DOHH2 (cell line): ENCODE data around the gene RABGAP1.

ENCODE experiments used
- H3F3A ChIP-seq: fragments of 200-600 bp; sonication (generic), shearing (Covaris generic); 2 replicates; pipeline ENCODE4 v1.6.0; 2016; ENCODE audit warnings: antibody characterized with exemption, mild to moderate bottlenecking; ENCODE audit not compliant: control insufficient read depth, insufficient read depth
- H3K27ac ChIP-seq: fragments of 200-600 bp; sonication (generic); 2 replicates; pipeline ENCODE4 v1.5.1; 2014; ENCODE audit warnings: low read depth, mild to moderate bottlenecking, low read length, moderate library complexity
- H3K27me3 ChIP-seq: fragments of 200-600 bp; sonication (generic); 2 replicates; pipeline ENCODE4 v1.6.1; 2014; ENCODE audit warnings: mild to moderate bottlenecking, low read length, mixed read lengths; ENCODE audit not compliant: control insufficient read depth
- H3K36me3 ChIP-seq: fragments of 200-600 bp; sonication (generic); 2 replicates; pipeline ENCODE4 v1.6.1; 2014; ENCODE audit warnings: mild to moderate bottlenecking, low read length, moderate library complexity, mixed read lengths; ENCODE audit not compliant: control insufficient read depth
- H3K4me1 ChIP-seq: fragments of 200-600 bp; sonication (generic); 2 replicates; pipeline ENCODE4 v1.6.1; 2014; ENCODE audit warnings: mild to moderate bottlenecking, low read length, mixed read lengths; ENCODE audit not compliant: control insufficient read depth
- H3K4me2 ChIP-seq: fragments of 200-600 bp; sonication (generic); 2 replicates; pipeline ENCODE4 v1.6.0; 2014; ENCODE audit warnings: mild to moderate bottlenecking, low read length, moderate library complexity
- H3K4me3 ChIP-seq: fragments of 200-600 bp; sonication (generic); 2 replicates; pipeline ENCODE4 v1.5.1; 2014; ENCODE audit warnings: mild to moderate bottlenecking, low read length, mixed read lengths
- H3K79me2 ChIP-seq: fragments of 200-600 bp; sonication (generic); 2 replicates; pipeline ENCODE4 v1.6.1; 2014; ENCODE audit warnings: mild to moderate bottlenecking, low read length, mixed read lengths; ENCODE audit not compliant: control insufficient read depth
- H3K9me2 ChIP-seq: fragments of 200-600 bp; sonication (generic); replicated peaks from 2 replicates; pipeline ENCODE4 v1.6.1; 2014; ENCODE audit warnings: mild to moderate bottlenecking, low read length, mixed read lengths; ENCODE audit not compliant: control insufficient read depth
- H3K9me3 ChIP-seq: fragments of 200-600 bp; sonication (generic); 2 replicates; pipeline ENCODE4 v1.6.1; 2014; ENCODE audit warnings: antibody characterized with exemption, low read length, mixed read lengths; ENCODE audit not compliant: control insufficient read depth, insufficient read depth
- H4K20me1 ChIP-seq: fragments of 200-600 bp; sonication (generic); 2 replicates; pipeline ENCODE4 v1.6.0; 2014; ENCODE audit warnings: low read depth, mild to moderate bottlenecking, antibody characterized with exemption, low read length, moderate library complexity; ENCODE audit not compliant: control insufficient read depth, insufficient read depth
- CTCF ChIP-seq: fragments of 200-600 bp; sonication (generic); IDR thresholded peaks from one replicate; pipeline ENCODE4 v1.5.1; 2014; ENCODE audit warnings: antibody characterized with exemption, mild to moderate bottlenecking, low read depth, low read length; ENCODE audit not compliant: poor library complexity, severe bottlenecking
- EZH2phosphoT487 ChIP-seq: fragments of 200-600 bp; sonication (generic); IDR thresholded peaks from 2 replicates; pipeline ENCODE4 v1.6.1; 2017; ENCODE audit warnings: borderline replicate concordance, mild to moderate bottlenecking, antibody characterized with exemption, low read length, moderate library complexity, mixed read lengths

Gene RABGAP1

GRCh38 chr9:123131993-123132392 lies 191.2 kb downstream of the RABGAP1 start:
- peaks cover 95% of the 10 kb centered on the region for H3K36me3 ChIP-seq
- H4K20me1 ChIP-seq, result no peaks in the 10 kb centered on the region
- H3F3A ChIP-seq, result peaks cover 2% of the 10 kb centered on the region
- no peaks in the 10 kb centered on the region for H3K27me3 ChIP-seq
- H3K4me3 ChIP-seq, result no peak overlapping the region
- H3K4me2 ChIP-seq, result no peak overlapping the region
- TF ChIP-seq CTCF (no peak), EZH2phosphoT487 (no peak)
- no peaks in the 10 kb centered on the region for H3K9me2 ChIP-seq
- peaks cover 1% of the 10 kb centered on the region for H3K4me1 ChIP-seq
- H3K79me2 ChIP-seq, result peaks cover 2% of the 10 kb centered on the region; the same call in 1 of the 2 replicates
- H3K9me3 ChIP-seq, result no peaks in the 10 kb centered on the region
- no peak overlapping the region for H3K27ac ChIP-seq

- Histone ChIP-seq H3K4me3 (no peak overlapping the region), H3K27me3 (no peaks in the 10 kb centered on the region), H3K9me3 (no peaks in the 10 kb centered on the region), H3K4me2 (no peak overlapping the region), H4K20me1 (no peaks in the 10 kb centered on the region), H3K4me1 (peaks cover 6% of the 10 kb centered on the region), H3K9me2 (no peaks in the 10 kb centered on the region), H3K27ac (no peak overlapping the region), H3F3A (peaks cover 2% of the 10 kb centered on the region), H3K79me2 (peaks cover 2% of the 10 kb centered on the region; the same call in 1 of the 2 replicates), H3K36me3 (peaks cover 95% of the 10 kb centered on the region)
- TF ChIP-seq CTCF (no peak), EZH2phosphoT487 (no peak)
These were observed 191.9 kb downstream of the RABGAP1 start for GRCh38 chr9:123132696-123133095.

GRCh38 chr9:123135430-123135829 lies 194.6 kb downstream of the RABGAP1 start:
- H3F3A ChIP-seq, result no peaks in the 10 kb centered on the region; the same call in none of the 2 replicates
- no peak overlapping the region for H3K4me3 ChIP-seq
- TF ChIP-seq EZH2phosphoT487, result no peak
- no peak for TF ChIP-seq CTCF
- H4K20me1 ChIP-seq, result no peaks in the 10 kb centered on the region
- H3K27ac ChIP-seq, result no peak overlapping the region
- no peaks in the 10 kb centered on the region for H3K9me2 ChIP-seq
- no peaks in the 10 kb centered on the region for H3K27me3 ChIP-seq
- no peak overlapping the region for H3K4me2 ChIP-seq
- H3K79me2 ChIP-seq, result peaks cover 10% of the 10 kb centered on the region
- H3K9me3 ChIP-seq, result no peaks in the 10 kb centered on the region
- peaks cover 28% of the 10 kb centered on the region for H3K4me1 ChIP-seq
- peaks cover 95% of the 10 kb centered on the region for H3K36me3 ChIP-seq

- peaks cover 28% of the 10 kb centered on the region for H3K4me1 ChIP-seq
- H3K27ac ChIP-seq, result no peak overlapping the region
These were observed 197.3 kb downstream of the RABGAP1 start for GRCh38 chr9:123138163-123138562.

More at GRCh38 chr9:123138163-123138562, 197.3 kb downstream of the RABGAP1 start:
- H3K4me2 ChIP-seq, result no peak overlapping the region
- no peaks in the 10 kb centered on the region for H3K27me3 ChIP-seq
- peaks cover 25% of the 10 kb centered on the region for H3K79me2 ChIP-seq
- TF ChIP-seq CTCF (no peak), EZH2phosphoT487 (no peak)
- H3K36me3 ChIP-seq, result peaks cover 91% of the 10 kb centered on the region
- no peaks in the 10 kb centered on the region for H3K9me3 ChIP-seq
- H4K20me1 ChIP-seq, result no peaks in the 10 kb centered on the region
- no peaks in the 10 kb centered on the region; the same call in none of the 2 replicates for H3F3A ChIP-seq
- H3K9me2 ChIP-seq, result no peaks in the 10 kb centered on the region
- no peak overlapping the region for H3K4me3 ChIP-seq
